GM12878 (cell line): ENCODE measurements around the gene C20orf173. TPM values are rescaled to one million over a fixed set of nuclear protein-coding genes. Genes with fewer than 3 reads are reported as not detected.
A peak's percentile ranks its signal among the peaks of the same experiment; 100 is the strongest.

ENCODE experiments used
- ATAC-seq: fragments of 200-7000 bp; cut with Tn5 transposase; 3 replicates; pipeline ENCODE4 v1.9.1; 2020; ENCODE audit warnings: mild to moderate bottlenecking, moderate library complexity
- BruUV-seq: library from RNA; stranded (reverse); fragments of 400-500 nt; replicated peaks from 2 replicates; lab custom pipeline; 2021; lab: Mats Ljungman, UMichigan
- CTCF ChIA-PET: fragments of 300-600 bp; sonication (Branson Sonifier 250); formaldehyde crosslinking; extraction: SDS; loops from one replicate; lab custom pipeline; 2021; ENCODE audit warnings: inconsistent platforms; lab: Yijun Ruan, JAX
- POLR2A ChIA-PET: fragments of 350-600 bp; formaldehyde crosslinking; extraction: SDS; loops from one replicate; lab custom pipeline; 2021; ENCODE audit warnings: inconsistent platforms; lab: Charles Lee
- RAD21 ChIA-PET: fragments of 300-600 bp; sonication (Branson Sonifier 250); formaldehyde crosslinking; loops from one replicate; lab custom pipeline; 2023; ENCODE audit warnings: antibody characterized with exemption; ENCODE audit not compliant: unreplicated experiment; lab: Charles Lee
- SMC1A ChIA-PET: fragments of 300-600 bp; sonication (Branson Sonifier 250); formaldehyde crosslinking; loops from one replicate; lab custom pipeline; 2023; ENCODE audit not compliant: unreplicated experiment, uncharacterized antibody; lab: Charles Lee
- DNase-seq: peaks from one replicate; pipeline ENCODE4 v3.0.0-alpha.2; 2011; ENCODE audit warnings: low read depth, low spot score
- FAIRE-seq: peaks from 3 replicates; lab custom pipeline; 2011; peaks lifted over from hg19 to GRCh38; lab: Jason Lieb, UNC
- H2AFZ ChIP-seq: 2 replicates; pipeline ENCODE4 v1.6.0; 2011; ENCODE audit warnings: low read depth, low read length, control low read depth; ENCODE audit not compliant: control insufficient read depth
- H3K27ac ChIP-seq: 2 replicates; pipeline ENCODE4 v1.5.1; 2011; ENCODE audit warnings: control low read depth; ENCODE audit not compliant: control insufficient read depth, insufficient read depth
- H3K27me3 ChIP-seq, 2 experiments: replicated peaks in 1 of 2; 2 replicates each; pipeline versions ENCODE4 v1.6.0 to v1.6.1; 2011; ENCODE audit warnings: low read length in 1 of 2; ENCODE audit not compliant: control insufficient read depth in 2 of 2, insufficient read depth in 2 of 2
- H3K36me3 ChIP-seq, 2 experiments: 2 replicates each; pipeline ENCODE4 v1.5.1; 2011; ENCODE audit warnings: low read length in 1 of 2; ENCODE audit not compliant: control insufficient read depth in 2 of 2, insufficient read depth in 2 of 2
- H3K4me1 ChIP-seq: 2 replicates; pipeline ENCODE4 v1.6.1; 2011; ENCODE audit warnings: mild to moderate bottlenecking, low read length, moderate library complexity, mixed read lengths; ENCODE audit not compliant: control insufficient read depth, insufficient read depth
- H3K4me2 ChIP-seq: 2 replicates; pipeline ENCODE4 v1.6.0; 2011; ENCODE audit warnings: control low read depth; ENCODE audit not compliant: control insufficient read depth, insufficient read depth
- H3K4me3 ChIP-seq: fragments of 200-600 bp; sonication (generic); 2 replicates; pipeline ENCODE4 v1.5.1; 2016
- H3K79me2 ChIP-seq: 2 replicates; pipeline ENCODE4 v1.6.0; 2011; ENCODE audit warnings: low read length; ENCODE audit not compliant: control insufficient read depth, insufficient read depth
- H3K9ac ChIP-seq: 2 replicates; pipeline ENCODE4 v1.8.0; 2011; ENCODE audit warnings: low read length, control low read depth, mixed read lengths; ENCODE audit not compliant: control insufficient read depth, insufficient read depth
- H3K9me3 ChIP-seq: replicated peaks from 3 replicates; pipeline ENCODE4 v1.5.1; 2011; ENCODE audit warnings: mild to moderate bottlenecking, low read length; ENCODE audit not compliant: control insufficient read depth, insufficient read depth
- H4K20me1 ChIP-seq: 2 replicates; pipeline ENCODE4 v1.6.0; 2011; ENCODE audit not compliant: control insufficient read depth, insufficient read depth
- CHD2 ChIP-seq: IDR thresholded peaks from 2 replicates; pipeline ENCODE4 v1.6.1; 2011; ENCODE audit warnings: low read depth, low read length, improper control_type of control experiment, borderline replicate concordance
- EGR1 ChIP-seq, 2 experiments: IDR thresholded peaks; 1 replicate in 1 of 2; 2 replicates in 1 of 2; pipeline ENCODE4 v1.6.1; 2011 to 2012; ENCODE audit warnings: low read depth in 2 of 2, low read length in 2 of 2, borderline replicate concordance in 1 of 2, mild to moderate bottlenecking in 1 of 2, moderate library complexity in 1 of 2
- MYC ChIP-seq: IDR thresholded peaks from 2 replicates; pipeline ENCODE4 v1.6.1; 2011; ENCODE audit warnings: mild to moderate bottlenecking, low read length, moderate library complexity, inconsistent platforms; ENCODE audit not compliant: insufficient read depth, insufficient replicate concordance, insufficient read length, severe bottlenecking
- NFXL1 ChIP-seq: fragments of 450-650 bp; IDR thresholded peaks from 2 replicates; pipeline ENCODE4 v1.6.1; 2017; ENCODE audit warnings: antibody characterized with exemption, mild to moderate bottlenecking, borderline replicate concordance
- NR2F1 ChIP-seq: fragments of 450-650 bp; conservative IDR thresholded peaks from 2 replicates; pipeline ENCODE4 v1.6.1; 2017; ENCODE audit warnings: mild to moderate bottlenecking
- RAD51 ChIP-seq: fragments of 450-650 bp; IDR thresholded peaks from 2 replicates; pipeline ENCODE4 v1.6.1; 2016; ENCODE audit warnings: moderate library complexity, mild to moderate bottlenecking, inconsistent platforms
- RCOR1 ChIP-seq: conservative IDR thresholded peaks from 2 replicates; pipeline ENCODE4 v1.6.1; 2012; ENCODE audit warnings: low read depth, low read length, improper control_type of control experiment
- SUZ12 ChIP-seq: fragments of 200-600 bp; sonication (generic); IDR thresholded peaks from one replicate; pipeline ENCODE4 v1.6.1; 2018; ENCODE audit warnings: antibody characterized with exemption, mild to moderate bottlenecking; ENCODE audit not compliant: unreplicated experiment
- TBL1XR1 ChIP-seq: IDR thresholded peaks from 2 replicates; pipeline ENCODE4 v1.6.1; 2012; ENCODE audit warnings: low read depth, low read length, improper control_type of control experiment
- ZBTB11 ChIP-seq: fragments of 450-650 bp; formaldehyde crosslinking; IDR thresholded peaks from 2 replicates; pipeline ENCODE4 v1.5.0; 2022; ENCODE audit warnings: mild to moderate bottlenecking, missing genetic modification characterization
- ZNF217 ChIP-seq: fragments of 450-650 bp; IDR thresholded peaks from 2 replicates; pipeline ENCODE4 v1.6.1; 2017; ENCODE audit warnings: antibody characterized with exemption, mild to moderate bottlenecking
- ZNF274 ChIP-seq: IDR thresholded peaks from one replicate; pipeline ENCODE4 v1.8.0; 2011; ENCODE audit not compliant: insufficient read length, insufficient read depth
- ZZZ3 ChIP-seq: IDR thresholded peaks from 2 replicates; pipeline ENCODE4 v1.6.1; 2011; ENCODE audit warnings: low read depth; ENCODE audit not compliant: control insufficient read depth, insufficient read length
- WGBS: methylation state at CpG from one replicate; pipeline ENCODE4 v1.1.6; 2016; ENCODE audit warnings: low lambda C conversion rate; ENCODE audit not compliant: insufficient replicate concordance, insufficient coverage; ENCODE audit errors: missing lambda C conversion rate; 5-methylcytosine and 5-hydroxymethylcytosine counted together
- in situ Hi-C: fragments of 300-500 bp; cut with MboI; formaldehyde crosslinking; loops from 9 replicates; pipeline ENCODE4 v1.14.3; 2018; ENCODE audit warnings: mixed read lengths
- intact Hi-C: fragments of 100-400 bp; cut with micrococcal nuclease; formaldehyde crosslinking; loops from one replicate; pipeline ENCODE4 v1.14.2; 2022; ENCODE audit not compliant: unreplicated experiment
- polyA plus RNA-seq, 11 experiments: library from polyadenylated mRNA; depleted of rRNA in 4 of 11; unstranded in 6 of 11; stranded (reverse) in 5 of 11; fragments of >200 nt; fragmentation: Nextera tagmentation in 4 of 11; fragmentation: Illumina TruSeq in 1 of 11; extraction: Ambion mirVana in 4 of 11; extraction: Trizol in 1 of 11; gene quantifications; 1 replicate in 1 of 11; 2 replicates in 10 of 11; pipeline versions ENCODE4 v1.2.1 to v1.2.3, GENCODE V29; 2011 to 2016; ENCODE audit warnings: inconsistent platforms in 2 of 11, missing spikeins in 2 of 11, low read depth in 1 of 11
- total RNA-seq, 4 experiments: library from RNA; depleted of rRNA in 3 of 4; stranded (reverse); fragments of >200 nt in 3 of 4; fragmentation: Illumina TruSeq in 1 of 4; extraction: Trizol in 1 of 4; gene quantifications; 2 replicates each; pipeline versions ENCODE4 v1.2.1 to v1.2.3, GENCODE V29; 2013 to 2021
- TF ChIP-seq, protein P1 (sequence below): fragments of 450-650 bp; IDR thresholded peaks from 2 replicates; pipeline ENCODE4 v1.6.1; 2017; ENCODE audit warnings: mild to moderate bottlenecking, low read depth, inconsistent platforms; ENCODE audit not compliant: poor library complexity, severe bottlenecking
- TF ChIP-seq, protein P2 (sequence below): IDR thresholded peaks from 2 replicates; pipeline ENCODE4 v1.6.1; 2012; ENCODE audit warnings: low read length, inconsistent platforms

C20orf173 gene
- total and polyA plus RNA-seq, 10 of the 15 experiments (the other 5 are each of a cell fraction or from before 2014, with no cell fraction given) = not detected

DNA sequence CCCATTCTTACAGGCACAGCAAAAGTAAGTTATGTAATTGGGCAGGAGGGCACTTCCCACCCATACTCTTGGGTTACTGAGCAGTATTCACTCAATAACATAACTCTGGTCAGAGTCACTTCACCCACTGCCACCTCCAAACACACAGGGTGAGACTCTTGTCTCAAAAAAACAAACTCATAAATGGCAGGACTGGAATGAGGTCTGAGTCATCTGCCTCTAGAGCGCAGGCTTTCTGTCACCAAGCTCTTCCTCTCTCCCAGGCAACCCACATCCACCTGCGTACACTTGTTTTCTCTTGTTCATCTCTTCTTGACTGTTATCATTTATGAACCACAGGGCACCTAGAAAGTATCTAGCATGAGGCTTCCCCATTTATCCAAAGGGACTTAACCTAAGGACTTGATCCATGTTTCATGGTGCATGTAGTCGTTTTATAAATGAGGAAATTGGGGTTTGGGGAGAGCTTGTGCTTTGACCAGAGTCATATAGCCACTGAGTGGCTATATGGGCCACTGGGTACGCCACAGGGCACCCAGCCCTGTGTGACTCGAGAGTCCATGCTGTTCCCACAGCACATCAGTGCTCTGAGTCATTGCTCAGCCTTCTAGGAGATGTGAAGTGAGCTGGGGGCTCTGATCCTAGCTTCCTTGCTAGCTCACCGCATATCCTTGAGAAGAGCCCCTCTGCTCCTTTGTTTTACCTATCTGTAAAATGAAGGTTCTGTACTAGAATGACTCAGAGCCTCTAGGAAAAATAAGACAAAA, 22.4 kb downstream of the C20orf173 start:
- ChIA-PET SMC1A (interaction anchor here (1.3 kb wide), 1 partner anchor 16 kb away, joined by 3 read pairs; no protein-coding TSS in a partner anchor), POLR2A (no interaction called here), RAD21 (no interaction called here), CTCF (interaction anchor here (1.1 to 1.5 kb wide), 3 partner anchors 10 to 112 kb away, joined by 3 to 4 read pairs (median 3); no protein-coding TSS in a partner anchor)
- intact Hi-C loops = no loop called here
- Histone ChIP-seq H2AFZ (no peak overlapping the region), H3K4me2 (no peak overlapping the region; the same call in 1 of the 2 replicates), H3K4me1 (peaks cover 24% of the 10 kb centered on the region), H3K79me2 (no peaks in the 10 kb centered on the region), H3K36me3 (peaks cover 13 to 38% of the 10 kb centered on the region in 2 experiments; a peak in 3 of 4 replicates), H4K20me1 (peaks cover 5% of the 10 kb centered on the region), H3K4me3 (no peak overlapping the region), H3K9ac (no peak overlapping the region), H3K27me3 (no peaks in the 10 kb centered on the region), H3K9me3 (no peaks in the 10 kb centered on the region), H3K27ac (no peak overlapping the region)
- 35% methylated on average over 6 of the region's 6 CpGs for WGBS
- FAIRE-seq = no peak
- no TSS peak for BruUV-seq
- in situ Hi-C loops = no loop called here
- no peak for DNase-seq
- peak; percentile 22; the same call in 2 of the 3 replicates for ATAC-seq
- TF ChIP-seq ZNF274 (no peak), TBL1XR1 (no peak), EGR1 (IDR thresholded peaks at IDR 0.05; ENCODE audit: borderline replicate concordance in 1 of 2, low read depth in 2 of 2, low read length in 2 of 2) (no peak), MYC (no peak), ZZZ3 (no peak), NFXL1 (no peak), SUZ12 (no peak), CHD2 (no peak), RCOR1 (no peak), ZNF217 (no peak), ZBTB11 (CRISPR knock-in tag) (no peak), NR2F1 (no peak), RAD51 (no peak)
- TF ChIP-seq, protein P1, sequence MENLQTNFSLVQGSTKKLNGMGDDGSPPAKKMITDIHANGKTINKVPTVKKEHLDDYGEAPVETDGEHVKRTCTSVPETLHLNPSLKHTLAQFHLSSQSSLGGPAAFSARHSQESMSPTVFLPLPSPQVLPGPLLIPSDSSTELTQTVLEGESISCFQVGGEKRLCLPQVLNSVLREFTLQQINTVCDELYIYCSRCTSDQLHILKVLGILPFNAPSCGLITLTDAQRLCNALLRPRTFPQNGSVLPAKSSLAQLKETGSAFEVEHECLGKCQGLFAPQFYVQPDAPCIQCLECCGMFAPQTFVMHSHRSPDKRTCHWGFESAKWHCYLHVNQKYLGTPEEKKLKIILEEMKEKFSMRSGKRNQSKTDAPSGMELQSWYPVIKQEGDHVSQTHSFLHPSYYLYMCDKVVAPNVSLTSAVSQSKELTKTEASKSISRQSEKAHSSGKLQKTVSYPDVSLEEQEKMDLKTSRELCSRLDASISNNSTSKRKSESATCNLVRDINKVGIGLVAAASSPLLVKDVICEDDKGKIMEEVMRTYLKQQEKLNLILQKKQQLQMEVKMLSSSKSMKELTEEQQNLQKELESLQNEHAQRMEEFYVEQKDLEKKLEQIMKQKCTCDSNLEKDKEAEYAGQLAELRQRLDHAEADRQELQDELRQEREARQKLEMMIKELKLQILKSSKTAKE = no peak
- TF ChIP-seq, protein P2, sequence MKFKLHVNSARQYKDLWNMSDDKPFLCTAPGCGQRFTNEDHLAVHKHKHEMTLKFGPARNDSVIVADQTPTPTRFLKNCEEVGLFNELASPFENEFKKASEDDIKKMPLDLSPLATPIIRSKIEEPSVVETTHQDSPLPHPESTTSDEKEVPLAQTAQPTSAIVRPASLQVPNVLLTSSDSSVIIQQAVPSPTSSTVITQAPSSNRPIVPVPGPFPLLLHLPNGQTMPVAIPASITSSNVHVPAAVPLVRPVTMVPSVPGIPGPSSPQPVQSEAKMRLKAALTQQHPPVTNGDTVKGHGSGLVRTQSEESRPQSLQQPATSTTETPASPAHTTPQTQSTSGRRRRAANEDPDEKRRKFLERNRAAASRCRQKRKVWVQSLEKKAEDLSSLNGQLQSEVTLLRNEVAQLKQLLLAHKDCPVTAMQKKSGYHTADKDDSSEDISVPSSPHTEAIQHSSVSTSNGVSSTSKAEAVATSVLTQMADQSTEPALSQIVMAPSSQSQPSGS = no peak
